ENCODE measurements around the gene HS3ST5.

Gene HS3ST5

DNA sequence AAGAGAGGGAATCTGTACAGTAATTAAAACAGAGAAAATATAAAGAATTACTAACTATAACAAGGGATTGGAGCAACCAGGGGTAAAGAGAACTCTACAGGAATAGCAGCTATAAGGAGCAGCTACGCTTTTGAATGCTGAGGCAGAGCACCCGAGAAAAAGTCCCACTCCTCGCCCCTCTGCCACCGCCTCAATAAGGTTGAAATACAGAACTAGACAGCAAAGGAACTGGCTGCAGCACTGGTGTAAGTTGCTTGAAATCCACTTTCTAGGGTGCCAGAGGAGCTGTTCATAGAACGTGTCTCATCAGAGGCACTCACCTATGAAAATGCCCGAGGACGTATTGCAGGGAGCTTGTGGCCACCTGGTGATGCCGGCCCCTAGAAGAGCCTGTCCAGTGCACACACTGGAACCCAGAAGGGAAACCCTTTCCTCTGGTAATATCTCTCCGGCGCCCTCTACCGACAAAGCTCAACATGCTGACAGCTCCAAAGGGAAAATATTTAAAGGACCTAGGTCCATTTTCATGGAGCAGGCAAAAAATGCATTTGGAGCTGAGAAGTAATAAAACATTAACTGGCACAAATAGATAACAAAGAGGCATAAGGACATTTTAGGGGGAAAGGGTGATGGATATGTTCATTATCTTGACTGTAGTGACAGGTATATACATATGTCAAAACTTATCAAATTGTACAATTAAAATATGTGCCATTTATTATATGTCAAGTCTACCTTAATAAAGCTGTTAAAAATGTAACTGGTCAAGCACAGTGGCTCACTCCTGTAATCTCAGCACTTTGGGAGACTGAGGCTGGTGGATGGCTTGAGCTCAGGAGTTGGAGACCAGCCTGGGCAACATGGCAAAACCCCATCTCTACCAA is 234.5 kb downstream of the HS3ST5 start:
- no peak overlapping the region for H3K4me3 ChIP-seq (ENCODE audit: low read length)
- WGBS (ENCODE audit: insufficient coverage, insufficient read length) = no CpG with 5 or more reads among the region's 11 CpGs
- H3K27me3 ChIP-seq (ENCODE audit: control insufficient read depth, insufficient read depth, low read length) = no peaks in the 10 kb centered on the region
- H3K4me1 ChIP-seq (ENCODE audit: control insufficient read depth, insufficient read depth, low read length) = peaks cover 1% of the 10 kb centered on the region; the same call in 1 of the 2 replicates
- H3K9me3 ChIP-seq (ENCODE audit: control insufficient read depth, insufficient read depth, low read length) = no peaks in the 10 kb centered on the region
- H3K27ac ChIP-seq (ENCODE audit: low read length) = no peak overlapping the region
- peak; percentile 60 for DNase-seq (ENCODE audit: low read depth, low spot score)
- H3K36me3 ChIP-seq (ENCODE audit: control insufficient read depth, insufficient read depth, low read length) = no peaks in the 10 kb centered on the region

DNA sequence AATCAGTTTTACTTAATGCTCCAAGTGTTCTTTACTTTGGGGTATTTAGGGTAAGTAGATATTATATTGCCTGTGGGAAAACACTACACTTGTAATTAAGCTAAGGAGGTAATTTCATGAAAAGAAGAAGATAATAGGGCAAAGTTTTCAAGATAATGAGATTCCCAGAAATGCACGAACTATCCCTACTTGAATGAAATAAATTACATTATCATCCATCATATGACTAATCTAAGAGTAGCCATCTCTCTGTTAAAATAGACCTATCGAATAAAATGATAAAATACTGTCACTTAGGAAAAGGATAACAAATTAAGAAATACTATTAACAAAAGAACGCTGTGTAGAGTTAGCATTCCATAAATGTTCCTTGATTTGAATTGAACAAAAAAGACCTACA is 236.8 kb downstream of the HS3ST5 start:
- Histone ChIP-seq H3K4me1 (ENCODE audit: control insufficient read depth, insufficient read depth, low read length) (peaks cover 1% of the 10 kb centered on the region; the same call in 1 of the 2 replicates), H3K27me3 (ENCODE audit: control insufficient read depth, insufficient read depth, low read length) (no peaks in the 10 kb centered on the region), H3K36me3 (ENCODE audit: control insufficient read depth, insufficient read depth, low read length) (no peaks in the 10 kb centered on the region), H3K9me3 (ENCODE audit: control insufficient read depth, insufficient read depth, low read length) (no peaks in the 10 kb centered on the region), H3K4me3 (ENCODE audit: low read length) (no peak overlapping the region), H3K27ac (ENCODE audit: low read length) (no peak overlapping the region)
- no CpG with 5 or more reads among the region's 3 CpGs for WGBS (ENCODE audit: insufficient coverage, insufficient read length)
- no peak for DNase-seq (ENCODE audit: low read depth, low spot score)

DNA sequence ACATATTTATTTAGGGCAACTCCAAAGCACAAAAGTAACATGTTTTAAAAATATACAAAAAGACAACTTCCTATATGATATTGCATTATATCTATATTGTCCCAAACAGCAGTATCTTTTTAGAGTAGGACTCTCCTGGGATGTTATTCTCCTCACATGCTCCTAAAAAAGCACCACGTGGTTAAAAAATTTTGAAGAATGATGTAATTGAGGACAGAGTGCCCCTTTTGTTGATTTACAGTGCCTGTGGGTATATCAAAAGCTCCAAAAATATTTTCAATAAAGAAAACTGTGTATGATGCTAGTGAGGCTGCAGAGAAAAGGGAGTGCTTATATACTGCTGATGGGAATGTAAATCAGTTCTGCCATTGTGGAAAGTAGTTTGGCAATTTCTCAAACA is 241.6 kb downstream of the HS3ST5 start:
- no CpG with 5 or more reads among the region's 1 CpG for WGBS (ENCODE audit: insufficient coverage, insufficient read length)
- Histone ChIP-seq H3K9me3 (ENCODE audit: control insufficient read depth, insufficient read depth, low read length) (no peaks in the 10 kb centered on the region), H3K36me3 (ENCODE audit: control insufficient read depth, insufficient read depth, low read length) (no peaks in the 10 kb centered on the region), H3K27me3 (ENCODE audit: control insufficient read depth, insufficient read depth, low read length) (no peaks in the 10 kb centered on the region), H3K4me3 (ENCODE audit: low read length) (no peak overlapping the region), H3K4me1 (ENCODE audit: control insufficient read depth, insufficient read depth, low read length) (no peaks in the 10 kb centered on the region), H3K27ac (ENCODE audit: low read length) (no peak overlapping the region)
- DNase-seq (ENCODE audit: low read depth, low spot score) = no peak

DNA sequence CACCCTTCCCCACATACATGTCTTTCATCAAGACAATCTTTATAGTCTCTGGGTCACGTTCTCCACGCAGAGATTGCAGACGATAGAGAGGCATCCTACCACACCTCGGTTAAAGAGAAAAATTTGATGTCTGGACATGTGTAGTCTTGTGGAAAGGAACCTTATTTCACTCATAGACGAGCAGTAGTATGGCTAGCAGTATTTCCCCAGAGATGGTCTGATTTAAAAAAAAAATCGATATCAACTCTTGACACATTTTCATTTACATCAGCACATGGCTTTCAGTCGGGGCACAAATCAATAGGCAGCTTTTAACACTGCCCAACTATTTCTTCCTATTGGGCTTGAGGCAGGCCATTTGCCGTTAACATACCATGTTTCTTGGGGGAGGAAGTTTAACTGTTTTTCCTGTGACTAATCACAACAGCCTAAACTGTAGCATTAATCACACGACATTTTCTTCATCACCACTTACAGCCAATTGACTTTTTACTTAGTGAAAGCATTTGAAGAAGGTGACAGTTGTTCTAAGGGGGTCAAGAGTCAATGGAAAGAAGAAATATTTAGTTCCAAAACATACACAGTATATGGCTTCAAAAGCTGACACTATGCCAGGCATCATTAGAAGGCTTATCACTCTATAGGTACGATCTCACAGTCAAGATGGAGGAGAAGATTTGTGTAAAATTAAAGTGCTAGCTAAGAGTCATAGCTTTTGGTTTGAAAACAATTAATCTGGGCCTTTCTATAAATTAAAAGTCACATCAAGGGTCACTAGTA is 242.4 kb downstream of the HS3ST5 start:
- Histone ChIP-seq H3K9me3 (ENCODE audit: control insufficient read depth, insufficient read depth, low read length) (no peaks in the 10 kb centered on the region), H3K4me3 (ENCODE audit: low read length) (no peak overlapping the region), H3K4me1 (ENCODE audit: control insufficient read depth, insufficient read depth, low read length) (no peaks in the 10 kb centered on the region), H3K36me3 (ENCODE audit: control insufficient read depth, insufficient read depth, low read length) (no peaks in the 10 kb centered on the region), H3K27ac (ENCODE audit: low read length) (no peak overlapping the region), H3K27me3 (ENCODE audit: control insufficient read depth, insufficient read depth, low read length) (no peaks in the 10 kb centered on the region)
- no peak for DNase-seq (ENCODE audit: low read depth, low spot score)
- no CpG with 5 or more reads among the region's 10 CpGs for WGBS (ENCODE audit: insufficient coverage, insufficient read length)

DNA sequence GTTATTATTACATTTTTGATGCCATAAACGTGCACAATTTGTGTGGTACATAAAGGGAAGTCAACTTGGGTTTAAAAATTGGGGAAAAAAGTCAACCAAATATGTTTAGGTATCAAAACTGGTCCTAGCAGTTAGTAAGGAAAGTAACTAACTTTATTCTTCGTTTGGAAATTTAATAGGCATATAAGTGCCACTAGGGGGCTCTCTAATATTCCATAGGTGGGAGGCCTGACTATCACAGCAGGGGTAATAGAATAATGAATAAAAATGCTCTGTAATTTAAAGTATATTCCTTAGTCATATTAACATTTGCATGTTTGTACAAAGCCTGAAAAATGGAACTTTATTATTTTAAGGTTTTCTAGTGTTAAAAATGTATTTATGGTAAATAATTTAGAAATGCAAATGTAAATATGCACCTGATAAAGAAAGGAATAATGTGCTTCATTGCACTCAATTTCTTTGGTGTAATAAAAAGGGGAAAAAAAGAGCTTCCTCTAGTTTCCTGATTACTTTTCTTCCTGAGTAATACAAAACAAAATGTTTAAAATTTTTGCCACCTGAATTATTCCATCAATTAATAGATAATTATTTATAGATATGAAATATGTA is 246.2 kb downstream of the HS3ST5 start:
- Histone ChIP-seq H3K4me3 (ENCODE audit: low read length) (no peak overlapping the region), H3K27me3 (ENCODE audit: control insufficient read depth, insufficient read depth, low read length) (no peaks in the 10 kb centered on the region), H3K9me3 (ENCODE audit: control insufficient read depth, insufficient read depth, low read length) (no peaks in the 10 kb centered on the region), H3K4me1 (ENCODE audit: control insufficient read depth, insufficient read depth, low read length) (no peaks in the 10 kb centered on the region), H3K27ac (ENCODE audit: low read length) (no peak overlapping the region), H3K36me3 (ENCODE audit: control insufficient read depth, insufficient read depth, low read length) (no peaks in the 10 kb centered on the region)
- DNase-seq (ENCODE audit: low read depth, low spot score) = no peak
- no CpG with 5 or more reads among the region's 2 CpGs for WGBS (ENCODE audit: insufficient coverage, insufficient read length)

DNA sequence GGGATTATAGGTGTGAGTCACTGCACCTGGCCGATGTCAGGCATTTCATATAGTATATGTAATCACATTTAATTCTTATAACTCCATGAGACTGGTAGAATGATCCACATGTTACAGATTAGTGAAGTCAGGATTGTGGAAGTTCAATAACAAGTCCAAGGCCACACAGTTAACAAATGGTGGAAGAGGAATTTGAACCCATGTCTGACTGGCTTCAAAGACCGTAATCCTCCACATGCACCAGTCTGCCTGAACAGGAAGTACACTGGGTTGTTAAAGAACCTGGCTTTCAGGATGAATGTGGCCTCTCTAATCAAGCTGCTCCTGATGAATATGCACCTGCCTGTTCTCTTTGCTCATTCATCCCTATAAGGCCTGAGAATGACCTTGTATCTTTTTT is 249.9 kb downstream of the HS3ST5 start:
- no CpG with 5 or more reads among the region's 2 CpGs for WGBS (ENCODE audit: insufficient coverage, insufficient read length)
- H3K27me3 ChIP-seq (ENCODE audit: control insufficient read depth, insufficient read depth, low read length) = no peaks in the 10 kb centered on the region
- no peaks in the 10 kb centered on the region for H3K36me3 ChIP-seq (ENCODE audit: control insufficient read depth, insufficient read depth, low read length)
- no peak overlapping the region for H3K27ac ChIP-seq (ENCODE audit: low read length)
- no peaks in the 10 kb centered on the region for H3K9me3 ChIP-seq (ENCODE audit: control insufficient read depth, insufficient read depth, low read length)
- H3K4me3 ChIP-seq (ENCODE audit: low read length) = no peak overlapping the region
- DNase-seq (ENCODE audit: low read depth, low spot score) = no peak
- H3K4me1 ChIP-seq (ENCODE audit: control insufficient read depth, insufficient read depth, low read length) = no peaks in the 10 kb centered on the region

DNA sequence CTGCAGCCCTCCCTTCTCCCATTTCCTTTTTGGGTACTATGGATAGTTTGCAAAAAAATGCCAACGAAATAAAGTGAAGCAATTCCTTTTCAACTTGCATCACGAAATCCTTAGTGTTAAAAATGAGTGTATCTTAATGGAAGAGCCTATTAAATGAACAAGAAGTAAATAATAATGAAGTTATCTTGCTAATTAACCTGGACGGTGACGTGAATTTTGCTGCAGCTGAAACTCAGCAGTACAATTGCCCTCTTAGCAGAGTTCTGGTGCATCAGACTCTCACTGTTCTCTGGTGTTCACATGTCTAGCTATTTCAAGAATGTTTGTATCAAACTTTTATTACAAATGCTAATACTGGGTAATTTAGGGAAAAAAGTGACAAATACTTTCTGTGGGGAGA is 252.2 kb downstream of the HS3ST5 start:
- no CpG with 5 or more reads among the region's 4 CpGs for WGBS (ENCODE audit: insufficient coverage, insufficient read length)
- DNase-seq (ENCODE audit: low read depth, low spot score) = no peak

DNA sequence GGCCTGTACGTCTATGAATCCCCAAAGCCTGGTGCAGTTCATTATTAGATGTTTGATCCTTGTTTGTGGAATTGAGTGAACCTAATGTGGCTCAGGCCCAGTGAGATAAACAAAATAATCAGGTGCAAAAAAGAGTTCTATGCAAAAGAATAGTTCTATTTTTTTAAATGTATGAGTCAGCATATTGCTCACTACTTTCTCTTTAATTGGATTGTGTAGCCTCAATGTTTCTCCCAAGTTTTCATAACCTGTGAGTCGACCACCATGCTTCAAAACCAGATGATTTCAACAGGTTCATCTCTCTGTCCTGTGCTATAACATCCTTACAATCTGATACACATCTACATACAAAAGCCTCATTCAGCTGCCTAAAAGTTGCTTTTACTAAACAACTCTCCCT is 255.3 kb downstream of the HS3ST5 start:
- H3K4me1 ChIP-seq (ENCODE audit: control insufficient read depth, insufficient read depth, low read length) = no peaks in the 10 kb centered on the region
- H3K27me3 ChIP-seq (ENCODE audit: control insufficient read depth, insufficient read depth, low read length) = no peaks in the 10 kb centered on the region
- no CpG with 5 or more reads among the region's 2 CpGs for WGBS (ENCODE audit: insufficient coverage, insufficient read length)
- DNase-seq (ENCODE audit: low read depth, low spot score) = no peak
- H3K4me3 ChIP-seq (ENCODE audit: low read length) = no peak overlapping the region
- H3K27ac ChIP-seq (ENCODE audit: low read length) = no peak overlapping the region
- no peaks in the 10 kb centered on the region for H3K9me3 ChIP-seq (ENCODE audit: control insufficient read depth, insufficient read depth, low read length)
- H3K36me3 ChIP-seq (ENCODE audit: control insufficient read depth, insufficient read depth, low read length) = no peaks in the 10 kb centered on the region

More for the DNA sequence above, 252.2 kb downstream of the HS3ST5 start:
- Histone ChIP-seq H3K4me3 (ENCODE audit: low read length) (no peak overlapping the region), H3K4me1 (ENCODE audit: control insufficient read depth, insufficient read depth, low read length) (no peaks in the 10 kb centered on the region), H3K27me3 (ENCODE audit: control insufficient read depth, insufficient read depth, low read length) (no peaks in the 10 kb centered on the region), H3K36me3 (ENCODE audit: control insufficient read depth, insufficient read depth, low read length) (no peaks in the 10 kb centered on the region), H3K27ac (ENCODE audit: low read length) (no peak overlapping the region), H3K9me3 (ENCODE audit: control insufficient read depth, insufficient read depth, low read length) (no peaks in the 10 kb centered on the region)

DNA sequence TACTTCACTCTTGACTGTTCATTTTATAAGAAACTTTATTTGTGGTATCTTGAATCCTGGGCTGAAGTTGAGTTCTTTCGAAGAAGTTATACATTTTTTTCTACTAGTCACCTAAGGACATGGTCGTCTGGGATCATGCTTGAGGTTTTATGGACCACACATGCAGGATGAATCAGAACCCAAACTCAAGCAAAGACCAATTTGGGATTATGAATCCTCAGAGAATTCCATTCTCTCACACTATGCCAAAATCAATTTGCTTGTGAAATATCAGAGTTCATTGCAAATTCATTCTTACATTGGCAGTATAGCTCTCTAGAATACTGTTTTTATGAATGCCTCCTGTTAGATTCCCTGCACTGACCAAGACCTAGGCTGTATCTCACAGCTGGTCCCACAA is 257.6 kb downstream of the HS3ST5 start:
- H3K27ac ChIP-seq (ENCODE audit: low read length) = no peak overlapping the region
- no peaks in the 10 kb centered on the region for H3K4me1 ChIP-seq (ENCODE audit: control insufficient read depth, insufficient read depth, low read length)
- WGBS (ENCODE audit: insufficient coverage, insufficient read length) = no CpG with 5 or more reads among the region's 2 CpGs
- DNase-seq (ENCODE audit: low read depth, low spot score) = no peak
- H3K36me3 ChIP-seq (ENCODE audit: control insufficient read depth, insufficient read depth, low read length) = no peaks in the 10 kb centered on the region
- H3K9me3 ChIP-seq (ENCODE audit: control insufficient read depth, insufficient read depth, low read length) = no peaks in the 10 kb centered on the region
- H3K4me3 ChIP-seq (ENCODE audit: low read length) = no peak overlapping the region
- no peaks in the 10 kb centered on the region for H3K27me3 ChIP-seq (ENCODE audit: control insufficient read depth, insufficient read depth, low read length)

DNA sequence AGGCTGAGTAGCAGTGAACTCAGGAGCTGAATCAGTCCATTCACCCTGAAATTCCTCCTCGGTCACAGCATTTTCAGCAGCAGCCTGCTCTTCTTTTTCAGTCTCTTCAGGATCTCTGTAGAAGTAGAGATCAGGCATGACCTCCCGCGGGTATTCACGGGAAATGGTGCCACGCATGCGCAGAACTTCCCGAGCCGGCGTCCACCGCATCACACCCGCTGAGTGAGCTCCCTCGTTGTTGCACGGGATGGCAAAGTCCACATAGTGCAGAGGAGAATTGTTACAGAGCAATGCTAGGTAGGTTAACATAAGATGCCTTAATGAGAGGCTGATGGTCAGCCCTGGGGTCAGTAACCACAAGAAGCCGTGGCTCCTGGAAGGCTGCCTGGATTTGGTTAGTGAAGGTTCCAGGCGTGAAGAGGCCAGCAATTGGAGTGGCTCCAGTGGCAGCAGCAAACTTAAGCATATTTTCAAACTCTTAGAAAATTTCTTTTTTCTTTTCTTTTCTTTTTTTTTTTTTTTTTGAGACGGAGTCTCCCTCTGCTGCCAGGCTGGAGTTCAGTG is 258.4 kb downstream of the HS3ST5 start:
- H3K4me3 ChIP-seq (ENCODE audit: low read length) = no peak overlapping the region
- no peaks in the 10 kb centered on the region for H3K9me3 ChIP-seq (ENCODE audit: control insufficient read depth, insufficient read depth, low read length)
- no peak overlapping the region for H3K27ac ChIP-seq (ENCODE audit: low read length)
- no peaks in the 10 kb centered on the region for H3K36me3 ChIP-seq (ENCODE audit: control insufficient read depth, insufficient read depth, low read length)
- no peaks in the 10 kb centered on the region for H3K27me3 ChIP-seq (ENCODE audit: control insufficient read depth, insufficient read depth, low read length)
- no peaks in the 10 kb centered on the region for H3K4me1 ChIP-seq (ENCODE audit: control insufficient read depth, insufficient read depth, low read length)
- DNase-seq (ENCODE audit: low read depth, low spot score) = no peak
- WGBS (ENCODE audit: insufficient coverage, insufficient read length) = no CpG with 5 or more reads among the region's 16 CpGs
